Calu3 (cell line): ENCODE data around the gene RASA1. TPM values are rescaled to one million over a fixed set of nuclear protein-coding genes. Genes with fewer than 3 reads are reported as not detected.

Source experiments
- BruUV-seq: library from RNA; stranded (reverse); fragments of 400-500 nt; replicated peaks from 2 replicates; lab custom pipeline; 2021; lab: Mats Ljungman, UMichigan
- CTCF ChIA-PET: fragments of 300-600 bp; sonication (Branson Sonifier 250); formaldehyde crosslinking; loops from one replicate; lab custom pipeline; 2022; ENCODE audit warnings: antibody characterized with exemption; lab: Charles Lee
- DNase-seq: peaks from one replicate; pipeline ENCODE4 v3.0.0; 2022
- H3K27ac Mint-ChIP-seq: one replicate; pipeline ENCODE4 v1.8.0; 2022; ENCODE audit warnings: mixed read lengths; ENCODE audit not compliant: unreplicated experiment
- H3K27me3 Mint-ChIP-seq: one replicate; pipeline ENCODE4 v1.8.0; 2022; ENCODE audit warnings: mixed read lengths; ENCODE audit not compliant: unreplicated experiment
- H3K36me3 Mint-ChIP-seq: one replicate; pipeline ENCODE4 v1.8.0; 2022; ENCODE audit warnings: mild to moderate bottlenecking, moderate library complexity, mixed read lengths; ENCODE audit not compliant: insufficient read depth, unreplicated experiment
- H3K4me1 Mint-ChIP-seq: one replicate; pipeline ENCODE4 v1.8.0; 2022; ENCODE audit warnings: mild to moderate bottlenecking, low read depth, mixed read lengths; ENCODE audit not compliant: unreplicated experiment
- H3K4me3 Mint-ChIP-seq: one replicate; pipeline ENCODE4 v1.8.0; 2022; ENCODE audit warnings: mild to moderate bottlenecking, low read depth, moderate library complexity, mixed read lengths; ENCODE audit not compliant: unreplicated experiment
- H3K9me3 Mint-ChIP-seq: one replicate; pipeline ENCODE4 v1.8.0; 2022; ENCODE audit warnings: low read depth, mixed read lengths; ENCODE audit not compliant: unreplicated experiment
- CTCF ChIP-seq: fragments of 200-600 bp; IDR thresholded peaks from one replicate; pipeline ENCODE4 v1.8.0; 2022; ENCODE audit warnings: antibody characterized with exemption; ENCODE audit not compliant: unreplicated experiment
- intact Hi-C: fragments of 100-400 bp; cut with micrococcal nuclease; formaldehyde crosslinking; loops from one replicate; pipeline ENCODE4 v1.10.0; 2022; ENCODE audit not compliant: unreplicated experiment
- total RNA-seq: library from RNA; stranded (reverse); gene quantifications from 2 replicates; pipeline ENCODE4 v1.2.3, GENCODE V29; 2022

The RASA1 gene
- total RNA-seq, 1 experiment from 2014 or later = 193 TPM

- TF ChIP-seq CTCF = no peak
- no peaks in the 10 kb centered on the region for H3K36me3 Mint-ChIP-seq
- no peak overlapping the region for H3K4me3 Mint-ChIP-seq
- no TSS peak for BruUV-seq
- peaks cover 41% of the 10 kb centered on the region for H3K4me1 Mint-ChIP-seq
- no peaks in the 10 kb centered on the region for H3K9me3 Mint-ChIP-seq
- no peak overlapping the region for H3K27ac Mint-ChIP-seq
- no peaks in the 10 kb centered on the region for H3K27me3 Mint-ChIP-seq
- DNase-seq = no peak
- CTCF ChIA-PET = no interaction called here
- intact Hi-C loops = no loop called here
Observed at GRCh38 chr5:87246061-87246460, 21.6 kb upstream of the RASA1 start.

- intact Hi-C loops = no loop called here
- Mint-ChIP-seq H3K36me3 (no peaks in the 10 kb centered on the region), H3K4me3 (no peak overlapping the region), H3K9me3 (no peaks in the 10 kb centered on the region), H3K4me1 (peaks cover 14% of the 10 kb centered on the region), H3K27ac (no peak overlapping the region), H3K27me3 (no peaks in the 10 kb centered on the region)
- CTCF ChIA-PET = no interaction called here
- DNase-seq = no peak
- TF ChIP-seq CTCF = no peak
- no TSS peak for BruUV-seq
Observed at GRCh38 chr5:87252283-87252605, 15.4 kb upstream of the RASA1 start.

- BruUV-seq = no TSS peak
- peaks cover 13% of the 10 kb centered on the region for H3K4me1 Mint-ChIP-seq
- H3K27ac Mint-ChIP-seq = no peak overlapping the region
- DNase-seq = no peak
- CTCF ChIA-PET = interaction anchor here (0.6 kb wide), 1 partner anchor 359 kb away, joined by 3 read pairs; no protein-coding TSS in a partner anchor
- TF ChIP-seq CTCF = no peak
- H3K27me3 Mint-ChIP-seq = no peaks in the 10 kb centered on the region
- no peak overlapping the region for H3K4me3 Mint-ChIP-seq
- H3K36me3 Mint-ChIP-seq = no peaks in the 10 kb centered on the region
- intact Hi-C loops = no loop called here
- H3K9me3 Mint-ChIP-seq = no peaks in the 10 kb centered on the region
Observed at GRCh38 chr5:87254035-87254434, 13.6 kb upstream of the RASA1 start.

- H3K27ac Mint-ChIP-seq = peak overlapping the region; percentile 17
- peaks cover 18% of the 10 kb centered on the region for H3K4me1 Mint-ChIP-seq
- no peak for DNase-seq
- no peaks in the 10 kb centered on the region for H3K27me3 Mint-ChIP-seq
- H3K4me3 Mint-ChIP-seq = no peak overlapping the region
- no peak for TF ChIP-seq CTCF
- no peaks in the 10 kb centered on the region for H3K36me3 Mint-ChIP-seq
- CTCF ChIA-PET = interaction anchor here (0.7 kb wide), 2 partner anchors 19 to 1653 kb away, joined by 5 to 6 read pairs; no protein-coding TSS in a partner anchor
- BruUV-seq = no TSS peak
- no peaks in the 10 kb centered on the region for H3K9me3 Mint-ChIP-seq
- intact Hi-C loops = no loop called here
Observed at GRCh38 chr5:87258507-87258906, 9.2 kb upstream of the RASA1 start.
